ENCODE data around the gene KCNJ11.

DNA sequence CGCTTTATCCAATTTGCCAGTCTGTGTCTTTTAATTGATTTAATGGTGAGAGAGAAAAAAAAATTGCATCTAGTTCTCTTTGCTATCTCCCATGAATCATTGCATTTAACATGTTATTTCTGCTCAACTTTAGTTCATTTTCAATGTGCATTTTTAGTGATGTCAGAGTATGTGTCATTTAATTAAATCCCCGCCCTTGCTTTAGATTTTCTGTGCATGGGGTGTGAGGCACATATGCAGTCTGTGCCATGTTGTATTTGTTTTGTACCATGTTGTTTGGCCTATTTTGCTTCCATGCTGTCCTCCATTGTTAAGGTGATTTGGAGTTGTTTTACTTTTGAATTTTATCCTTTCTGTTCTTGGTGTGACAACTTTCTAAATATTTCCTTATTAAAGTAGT is 45.2 kb downstream of the KCNJ11 start:
- no peak for TF ChIP-seq ZFP3 (CRISPR knock-in tag; IDR thresholded peaks at IDR 0.05)
- TF ChIP-seq RARB (CRISPR knock-in tag; IDR thresholded peaks at IDR 0.05): no peak
- TF ChIP-seq, protein P1, sequence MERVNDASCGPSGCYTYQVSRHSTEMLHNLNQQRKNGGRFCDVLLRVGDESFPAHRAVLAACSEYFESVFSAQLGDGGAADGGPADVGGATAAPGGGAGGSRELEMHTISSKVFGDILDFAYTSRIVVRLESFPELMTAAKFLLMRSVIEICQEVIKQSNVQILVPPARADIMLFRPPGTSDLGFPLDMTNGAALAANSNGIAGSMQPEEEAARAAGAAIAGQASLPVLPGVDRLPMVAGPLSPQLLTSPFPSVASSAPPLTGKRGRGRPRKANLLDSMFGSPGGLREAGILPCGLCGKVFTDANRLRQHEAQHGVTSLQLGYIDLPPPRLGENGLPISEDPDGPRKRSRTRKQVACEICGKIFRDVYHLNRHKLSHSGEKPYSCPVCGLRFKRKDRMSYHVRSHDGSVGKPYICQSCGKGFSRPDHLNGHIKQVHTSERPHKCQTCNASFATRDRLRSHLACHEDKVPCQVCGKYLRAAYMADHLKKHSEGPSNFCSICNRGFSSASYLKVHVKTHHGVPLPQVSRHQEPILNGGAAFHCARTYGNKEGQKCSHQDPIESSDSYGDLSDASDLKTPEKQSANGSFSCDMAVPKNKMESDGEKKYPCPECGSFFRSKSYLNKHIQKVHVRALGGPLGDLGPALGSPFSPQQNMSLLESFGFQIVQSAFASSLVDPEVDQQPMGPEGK (CRISPR knock-in tag; IDR thresholded peaks at IDR 0.05; ENCODE audit: borderline replicate concordance): no peak
- TF ChIP-seq TCF4 (CRISPR knock-in tag; IDR thresholded peaks at IDR 0.05; ENCODE audit: borderline replicate concordance): no peak
- no peak for TF ChIP-seq CSDC2 (CRISPR knock-in tag; IDR thresholded peaks at IDR 0.05)
- no peak for TF ChIP-seq ZFP30 (CRISPR knock-in tag; IDR thresholded peaks at IDR 0.05)
- no peak for TF ChIP-seq ZNF70 (CRISPR knock-in tag; IDR thresholded peaks at IDR 0.05)
